ENCODE results near the gene AGBL5. TPM values are rescaled to one million over a fixed set of nuclear protein-coding genes. Genes with fewer than 3 reads are reported as not detected.

AGBL5 gene
- total and polyA plus RNA-seq, 2 of the 13 experiments (the other 11 are each of a cell fraction or from before 2014, with no cell fraction given) = 55.9 to 73.3 TPM

DNA sequence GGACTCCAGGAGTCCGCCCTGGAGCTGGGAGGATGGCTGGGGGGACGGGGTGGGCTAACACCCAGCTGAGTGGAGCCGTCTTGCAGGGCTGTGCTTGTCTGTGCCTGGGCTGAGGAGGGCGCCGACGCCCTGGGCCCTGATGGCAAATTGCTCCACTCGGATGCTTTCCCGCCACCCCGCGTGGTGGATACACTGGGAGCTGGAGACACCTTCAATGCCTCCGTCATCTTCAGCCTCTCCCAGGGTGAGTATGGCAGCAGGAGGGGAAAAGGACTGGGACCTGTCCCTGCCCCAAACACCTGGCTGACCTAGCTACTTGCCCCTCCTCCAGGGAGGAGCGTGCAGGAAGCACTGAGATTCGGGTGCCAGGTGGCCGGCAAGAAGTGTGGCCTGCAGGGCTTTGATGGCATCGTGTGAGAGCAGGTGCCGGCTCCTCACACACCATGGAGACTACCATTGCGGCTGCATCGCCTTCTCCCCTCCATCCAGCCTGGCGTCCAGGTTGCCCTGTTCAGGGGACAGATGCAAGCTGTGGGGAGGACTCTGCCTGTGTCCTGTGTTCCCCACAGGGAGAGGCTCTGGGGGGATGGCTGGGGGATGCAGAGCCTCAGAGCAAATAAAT lies 48.0 kb downstream of the AGBL5 start (continued):
- TF ChIP-seq, protein P1, sequence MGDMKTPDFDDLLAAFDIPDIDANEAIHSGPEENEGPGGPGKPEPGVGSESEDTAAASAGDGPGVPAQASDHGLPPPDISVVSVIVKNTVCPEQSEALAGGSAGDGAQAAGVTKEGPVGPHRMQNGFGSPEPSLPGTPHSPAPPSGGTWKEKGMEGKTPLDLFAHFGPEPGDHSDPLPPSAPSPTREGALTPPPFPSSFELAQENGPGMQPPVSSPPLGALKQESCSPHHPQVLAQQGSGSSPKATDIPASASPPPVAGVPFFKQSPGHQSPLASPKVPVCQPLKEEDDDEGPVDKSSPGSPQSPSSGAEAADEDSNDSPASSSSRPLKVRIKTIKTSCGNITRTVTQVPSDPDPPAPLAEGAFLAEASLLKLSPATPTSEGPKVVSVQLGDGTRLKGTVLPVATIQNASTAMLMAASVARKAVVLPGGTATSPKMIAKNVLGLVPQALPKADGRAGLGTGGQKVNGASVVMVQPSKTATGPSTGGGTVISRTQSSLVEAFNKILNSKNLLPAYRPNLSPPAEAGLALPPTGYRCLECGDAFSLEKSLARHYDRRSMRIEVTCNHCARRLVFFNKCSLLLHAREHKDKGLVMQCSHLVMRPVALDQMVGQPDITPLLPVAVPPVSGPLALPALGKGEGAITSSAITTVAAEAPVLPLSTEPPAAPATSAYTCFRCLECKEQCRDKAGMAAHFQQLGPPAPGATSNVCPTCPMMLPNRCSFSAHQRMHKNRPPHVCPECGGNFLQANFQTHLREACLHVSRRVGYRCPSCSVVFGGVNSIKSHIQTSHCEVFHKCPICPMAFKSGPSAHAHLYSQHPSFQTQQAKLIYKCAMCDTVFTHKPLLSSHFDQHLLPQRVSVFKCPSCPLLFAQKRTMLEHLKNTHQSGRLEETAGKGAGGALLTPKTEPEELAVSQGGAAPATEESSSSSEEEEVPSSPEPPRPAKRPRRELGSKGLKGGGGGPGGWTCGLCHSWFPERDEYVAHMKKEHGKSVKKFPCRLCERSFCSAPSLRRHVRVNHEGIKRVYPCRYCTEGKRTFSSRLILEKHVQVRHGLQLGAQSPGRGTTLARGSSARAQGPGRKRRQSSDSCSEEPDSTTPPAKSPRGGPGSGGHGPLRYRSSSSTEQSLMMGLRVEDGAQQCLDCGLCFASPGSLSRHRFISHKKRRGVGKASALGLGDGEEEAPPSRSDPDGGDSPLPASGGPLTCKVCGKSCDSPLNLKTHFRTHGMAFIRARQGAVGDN (CRISPR knock-in tag; IDR thresholded peaks at IDR 0.05) = peak; percentile 17; the same call in 1 of the 2 replicates

DNA sequence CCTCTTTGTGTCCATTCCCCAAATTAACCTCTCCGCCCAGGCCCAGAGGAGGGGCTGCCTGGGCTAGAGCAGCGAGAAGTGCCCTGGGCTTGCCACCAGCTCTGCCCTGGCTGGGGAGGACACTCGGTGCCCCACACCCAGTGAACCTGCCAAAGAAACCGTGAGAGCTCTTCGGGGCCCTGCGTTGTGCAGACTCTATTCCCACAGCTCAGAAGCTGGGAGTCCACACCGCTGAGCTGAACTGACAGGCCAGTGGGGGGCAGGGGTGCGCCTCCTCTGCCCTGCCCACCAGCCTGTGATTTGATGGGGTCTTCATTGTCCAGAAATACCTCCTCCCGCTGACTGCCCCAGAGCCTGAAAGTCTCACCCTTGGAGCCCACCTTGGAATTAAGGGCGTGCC lies 48.6 kb downstream of the AGBL5 start:
- intact Hi-C loops (cut with micrococcal nuclease; ENCODE audit: unreplicated experiment) = no loop called here
- H3K4me1 ChIP-seq (ENCODE audit: insufficient read depth, low read length) = peaks cover 21% of the 10 kb centered on the region
- no peak overlapping the region for H3K9ac ChIP-seq (ENCODE audit: insufficient read depth, low read depth, low read length)
- no peak overlapping the region for H3K4me3 ChIP-seq (replicated peaks in 1 of 3; ENCODE audit: insufficient read depth in 1 of 3, low read depth in 2 of 3, low read length in 3 of 3)
- WGBS (ENCODE audit: low lambda C conversion rate) = 94% methylated on average over 10 of the region's 10 CpGs
- FAIRE-seq = no peak
- CTCF ChIA-PET (ENCODE audit: low intra/inter-chr PET ratio, low total read pairs) = interaction anchor here (3.3 kb wide), 1 partner anchor 92 kb away, joined by 43 read pairs; no protein-coding TSS in a partner anchor
- POLR2A ChIA-PET = no interaction called here
- H3K27ac ChIP-seq (ENCODE audit: extremely low read length, insufficient read depth, low read length) = no peak overlapping the region
- H3K4me2 ChIP-seq (ENCODE audit: low read depth, low read length) = no peak overlapping the region
- no peaks in the 10 kb centered on the region for H3K9me3 ChIP-seq (ENCODE audit: low read length)
- H2AFZ ChIP-seq (ENCODE audit: low read length) = no peak overlapping the region
- ATAC-seq = no peak
- 0 out of 2 replicates have a peak, but pooled peaks have one; percentile 24 for TF ChIP-seq KDM2A (CRISPR knock-in tag; IDR thresholded peaks at IDR 0.05; ENCODE audit: borderline replicate concordance, low read depth)
- TF ChIP-seq, protein P2, sequence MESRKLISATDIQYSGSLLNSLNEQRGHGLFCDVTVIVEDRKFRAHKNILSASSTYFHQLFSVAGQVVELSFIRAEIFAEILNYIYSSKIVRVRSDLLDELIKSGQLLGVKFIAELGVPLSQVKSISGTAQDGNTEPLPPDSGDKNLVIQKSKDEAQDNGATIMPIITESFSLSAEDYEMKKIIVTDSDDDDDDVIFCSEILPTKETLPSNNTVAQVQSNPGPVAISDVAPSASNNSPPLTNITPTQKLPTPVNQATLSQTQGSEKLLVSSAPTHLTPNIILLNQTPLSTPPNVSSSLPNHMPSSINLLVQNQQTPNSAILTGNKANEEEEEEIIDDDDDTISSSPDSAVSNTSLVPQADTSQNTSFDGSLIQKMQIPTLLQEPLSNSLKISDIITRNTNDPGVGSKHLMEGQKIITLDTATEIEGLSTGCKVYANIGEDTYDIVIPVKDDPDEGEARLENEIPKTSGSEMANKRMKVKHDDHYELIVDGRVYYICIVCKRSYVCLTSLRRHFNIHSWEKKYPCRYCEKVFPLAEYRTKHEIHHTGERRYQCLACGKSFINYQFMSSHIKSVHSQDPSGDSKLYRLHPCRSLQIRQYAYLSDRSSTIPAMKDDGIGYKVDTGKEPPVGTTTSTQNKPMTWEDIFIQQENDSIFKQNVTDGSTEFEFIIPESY (CRISPR knock-in tag; IDR thresholded peaks at IDR 0.05) = peak; percentile 54
- 0 out of 2 replicates have a peak, but pooled peaks have one; percentile 43 for TF ChIP-seq POLR2G (IDR thresholded peaks at IDR 0.05; ENCODE audit: low read depth, low read length)
- TF ChIP-seq, protein P3, sequence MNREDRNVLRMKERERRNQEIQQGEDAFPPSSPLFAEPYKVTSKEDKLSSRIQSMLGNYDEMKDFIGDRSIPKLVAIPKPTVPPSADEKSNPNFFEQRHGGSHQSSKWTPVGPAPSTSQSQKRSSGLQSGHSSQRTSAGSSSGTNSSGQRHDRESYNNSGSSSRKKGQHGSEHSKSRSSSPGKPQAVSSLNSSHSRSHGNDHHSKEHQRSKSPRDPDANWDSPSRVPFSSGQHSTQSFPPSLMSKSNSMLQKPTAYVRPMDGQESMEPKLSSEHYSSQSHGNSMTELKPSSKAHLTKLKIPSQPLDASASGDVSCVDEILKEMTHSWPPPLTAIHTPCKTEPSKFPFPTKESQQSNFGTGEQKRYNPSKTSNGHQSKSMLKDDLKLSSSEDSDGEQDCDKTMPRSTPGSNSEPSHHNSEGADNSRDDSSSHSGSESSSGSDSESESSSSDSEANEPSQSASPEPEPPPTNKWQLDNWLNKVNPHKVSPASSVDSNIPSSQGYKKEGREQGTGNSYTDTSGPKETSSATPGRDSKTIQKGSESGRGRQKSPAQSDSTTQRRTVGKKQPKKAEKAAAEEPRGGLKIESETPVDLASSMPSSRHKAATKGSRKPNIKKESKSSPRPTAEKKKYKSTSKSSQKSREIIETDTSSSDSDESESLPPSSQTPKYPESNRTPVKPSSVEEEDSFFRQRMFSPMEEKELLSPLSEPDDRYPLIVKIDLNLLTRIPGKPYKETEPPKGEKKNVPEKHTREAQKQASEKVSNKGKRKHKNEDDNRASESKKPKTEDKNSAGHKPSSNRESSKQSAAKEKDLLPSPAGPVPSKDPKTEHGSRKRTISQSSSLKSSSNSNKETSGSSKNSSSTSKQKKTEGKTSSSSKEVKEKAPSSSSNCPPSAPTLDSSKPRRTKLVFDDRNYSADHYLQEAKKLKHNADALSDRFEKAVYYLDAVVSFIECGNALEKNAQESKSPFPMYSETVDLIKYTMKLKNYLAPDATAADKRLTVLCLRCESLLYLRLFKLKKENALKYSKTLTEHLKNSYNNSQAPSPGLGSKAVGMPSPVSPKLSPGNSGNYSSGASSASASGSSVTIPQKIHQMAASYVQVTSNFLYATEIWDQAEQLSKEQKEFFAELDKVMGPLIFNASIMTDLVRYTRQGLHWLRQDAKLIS (CRISPR knock-in tag; IDR thresholded peaks at IDR 0.05) = no peak
- TF ChIP-seq STAG1 (CRISPR knock-in tag; IDR thresholded peaks at IDR 0.05) = 0 out of 2 replicates have a peak, but pooled peaks have one; percentile 22
- TF ChIP-seq SMARCC2 (IDR thresholded peaks at IDR 0.05) = no peak
- TF ChIP-seq, protein P4, sequence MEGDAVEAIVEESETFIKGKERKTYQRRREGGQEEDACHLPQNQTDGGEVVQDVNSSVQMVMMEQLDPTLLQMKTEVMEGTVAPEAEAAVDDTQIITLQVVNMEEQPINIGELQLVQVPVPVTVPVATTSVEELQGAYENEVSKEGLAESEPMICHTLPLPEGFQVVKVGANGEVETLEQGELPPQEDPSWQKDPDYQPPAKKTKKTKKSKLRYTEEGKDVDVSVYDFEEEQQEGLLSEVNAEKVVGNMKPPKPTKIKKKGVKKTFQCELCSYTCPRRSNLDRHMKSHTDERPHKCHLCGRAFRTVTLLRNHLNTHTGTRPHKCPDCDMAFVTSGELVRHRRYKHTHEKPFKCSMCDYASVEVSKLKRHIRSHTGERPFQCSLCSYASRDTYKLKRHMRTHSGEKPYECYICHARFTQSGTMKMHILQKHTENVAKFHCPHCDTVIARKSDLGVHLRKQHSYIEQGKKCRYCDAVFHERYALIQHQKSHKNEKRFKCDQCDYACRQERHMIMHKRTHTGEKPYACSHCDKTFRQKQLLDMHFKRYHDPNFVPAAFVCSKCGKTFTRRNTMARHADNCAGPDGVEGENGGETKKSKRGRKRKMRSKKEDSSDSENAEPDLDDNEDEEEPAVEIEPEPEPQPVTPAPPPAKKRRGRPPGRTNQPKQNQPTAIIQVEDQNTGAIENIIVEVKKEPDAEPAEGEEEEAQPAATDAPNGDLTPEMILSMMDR (CRISPR knock-in tag; IDR thresholded peaks at IDR 0.05) = peak; percentile 41
- no TSS peak for BruUV-seq (replicated peaks)
- H4K20me1 ChIP-seq (ENCODE audit: insufficient read depth, low read length) = no peaks in the 10 kb centered on the region
- in situ Hi-C loops (cut with HindIII; ENCODE audit: extremely low pct_ligation_motif_present, low pct_unique_long_range_greater_than_20kb) = no loop called here
- H3K79me2 ChIP-seq (ENCODE audit: insufficient read depth, low read length) = peaks cover 3% of the 10 kb centered on the region
- H3K36me3 ChIP-seq (replicated peaks in 1 of 2; ENCODE audit: control insufficient read depth in 1 of 2, insufficient read depth in 2 of 2, low read length in 2 of 2) = peaks cover 4 to 33% of the 10 kb centered on the region in 2 experiments
- no peak for DNase-seq (ENCODE audit: low spot score)
- H3K27me3 ChIP-seq (ENCODE audit: control insufficient read depth in 1 of 2, insufficient read depth in 2 of 2, low read length in 2 of 2) = no peaks in the 10 kb centered on the region

Measured in HepG2 (cell line).